Measurements from ENCODE around the gene CNPY4.
A peak's percentile ranks its signal among the peaks of the same experiment; 100 is the strongest.

GRCh38 chr7:100130608-100131453 lies 11.4 kb downstream of the CNPY4 start:
- TF ChIP-seq BRCA1 (IDR thresholded peaks at IDR 0.05; ENCODE audit: low read depth, low read length), result no peak
- TF ChIP-seq TARDBP (IDR thresholded peaks at IDR 0.05; ENCODE audit: borderline replicate concordance), result no peak
- TF ChIP-seq POLR2AphosphoS2 (IDR thresholded peaks at IDR 0.05; ENCODE audit: low read depth, low read length), result no peak
- no peak for TF ChIP-seq FOXM1 (IDR thresholded peaks at IDR 0.05; ENCODE audit: low read depth, low read length)
- TF ChIP-seq ELK1 (IDR thresholded peaks at IDR 0.05; ENCODE audit: low read depth, low read length), result no peak
- TF ChIP-seq ATF7 (IDR thresholded peaks at IDR 0.05; ENCODE audit: low read depth), result no peak
- no peak for TF ChIP-seq POLR2AphosphoS5 (IDR thresholded peaks at IDR 0.05; ENCODE audit: low read length)
- no peak for TF ChIP-seq POLR2A (IDR thresholded peaks at IDR 0.05; ENCODE audit: low read depth, low read length)
- no peak for TF ChIP-seq USF1 (IDR thresholded peaks at IDR 0.05; ENCODE audit: borderline replicate concordance, extremely low read length, insufficient read depth, low read depth, low read length)
- TF ChIP-seq, protein P1, sequence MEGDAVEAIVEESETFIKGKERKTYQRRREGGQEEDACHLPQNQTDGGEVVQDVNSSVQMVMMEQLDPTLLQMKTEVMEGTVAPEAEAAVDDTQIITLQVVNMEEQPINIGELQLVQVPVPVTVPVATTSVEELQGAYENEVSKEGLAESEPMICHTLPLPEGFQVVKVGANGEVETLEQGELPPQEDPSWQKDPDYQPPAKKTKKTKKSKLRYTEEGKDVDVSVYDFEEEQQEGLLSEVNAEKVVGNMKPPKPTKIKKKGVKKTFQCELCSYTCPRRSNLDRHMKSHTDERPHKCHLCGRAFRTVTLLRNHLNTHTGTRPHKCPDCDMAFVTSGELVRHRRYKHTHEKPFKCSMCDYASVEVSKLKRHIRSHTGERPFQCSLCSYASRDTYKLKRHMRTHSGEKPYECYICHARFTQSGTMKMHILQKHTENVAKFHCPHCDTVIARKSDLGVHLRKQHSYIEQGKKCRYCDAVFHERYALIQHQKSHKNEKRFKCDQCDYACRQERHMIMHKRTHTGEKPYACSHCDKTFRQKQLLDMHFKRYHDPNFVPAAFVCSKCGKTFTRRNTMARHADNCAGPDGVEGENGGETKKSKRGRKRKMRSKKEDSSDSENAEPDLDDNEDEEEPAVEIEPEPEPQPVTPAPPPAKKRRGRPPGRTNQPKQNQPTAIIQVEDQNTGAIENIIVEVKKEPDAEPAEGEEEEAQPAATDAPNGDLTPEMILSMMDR (IDR thresholded peaks at IDR 0.05 in 2 of 3, conservative IDR thresholded peaks at IDR 0.05 in 1 of 3; ENCODE audit: control insufficient read depth in 2 of 3, extremely low read depth in 1 of 3, insufficient read depth in 1 of 3, low read depth in 3 of 3, low read length in 3 of 3), result peak; percentile 68 to 81 (median 77)
- no peak for TF ChIP-seq EZH2 (IDR thresholded peaks at IDR 0.05; ENCODE audit: borderline replicate concordance, control insufficient read depth, low read depth, low read length)
- TF ChIP-seq, protein P2, sequence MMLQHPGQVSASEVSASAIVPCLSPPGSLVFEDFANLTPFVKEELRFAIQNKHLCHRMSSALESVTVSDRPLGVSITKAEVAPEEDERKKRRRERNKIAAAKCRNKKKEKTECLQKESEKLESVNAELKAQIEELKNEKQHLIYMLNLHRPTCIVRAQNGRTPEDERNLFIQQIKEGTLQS (IDR thresholded peaks at IDR 0.05; ENCODE audit: borderline replicate concordance, extremely low read depth, low read depth, low read length), result no peak
- no peak for TF ChIP-seq CHD2 (IDR thresholded peaks at IDR 0.05; ENCODE audit: borderline replicate concordance, low read depth, low read length)

Measured in GM12878 (cell line).